ENCODE data around the gene APBA2. TPM values are rescaled to one million over a fixed set of nuclear protein-coding genes. Genes with fewer than 3 reads are reported as not detected.
A peak's percentile ranks its signal among the peaks of the same experiment; 100 is the strongest.

The APBA2 gene
- total and polyA plus RNA-seq, 2 of the 4 experiments (the other 2 are of a cell fraction): 21.7 to 33.0 TPM

DNA sequence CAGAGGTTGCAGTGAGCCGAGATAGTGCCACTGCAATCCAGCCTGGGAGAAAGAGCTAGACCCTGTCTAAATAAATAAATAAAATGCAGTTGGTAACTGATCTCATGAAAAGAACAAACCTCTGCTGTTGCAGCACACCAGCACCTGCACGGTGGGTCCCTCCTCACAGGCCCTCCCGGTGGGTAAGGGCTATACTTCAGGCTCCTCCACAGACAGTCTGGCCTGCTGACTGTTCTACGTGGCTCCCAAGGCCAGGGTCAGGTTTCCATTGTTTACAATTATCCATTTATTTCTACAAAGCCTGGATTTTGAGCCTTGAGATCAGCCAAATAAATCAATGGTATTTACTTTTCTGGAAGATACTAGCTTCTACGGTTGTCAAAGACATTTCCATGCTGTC, 5.1 kb upstream of the APBA2 start:
- Histone ChIP-seq H3K23ac (ENCODE audit: low read depth, low read length) (peak overlapping the region; percentile 69), H4K8ac (ENCODE audit: low read depth in 2 of 2, low read length in 2 of 2) (no peak overlapping the region), H3K79me1 (ENCODE audit: low read depth in 1 of 2, low read length in 2 of 2) (no peaks in the 10 kb centered on the region; a peak in 1 of 4 replicates), H3K4me1 (ENCODE audit: control insufficient read depth, insufficient read depth, low read length) (no peaks in the 10 kb centered on the region; the same call in 1 of the 2 replicates), H4K91ac (ENCODE audit: insufficient read depth, low read depth, low read length) (no peak overlapping the region), H3K14ac (replicated peaks; ENCODE audit: low read depth, low read length) (no peak overlapping the region), H3K36me3 (ENCODE audit: control insufficient read depth, insufficient read depth, low read length) (no peaks in the 10 kb centered on the region), H3K27ac (ENCODE audit: insufficient read depth, low read length) (no peak overlapping the region), H2BK15ac (ENCODE audit: low read depth, low read length) (no peak overlapping the region), H4K5ac (ENCODE audit: low read depth, low read length) (no peak overlapping the region), H3K27me3 (ENCODE audit: control insufficient read depth, insufficient read depth, low read length) (peaks cover 4% of the 10 kb centered on the region), H3K9ac (ENCODE audit: low read depth, low read length) (no peak overlapping the region), H2BK20ac (ENCODE audit: low read depth, low read length) (no peak overlapping the region), H3K4me3 (ENCODE audit: insufficient read depth, low read depth, low read length) (no peak overlapping the region), H2AK9ac (replicated peaks; ENCODE audit: low read depth, low read length, poor library complexity) (no peak overlapping the region), H3K56ac (ENCODE audit: extremely low read depth, insufficient read depth, low read length) (no peak overlapping the region), H2AK5ac (ENCODE audit: low read depth, low read length) (no peak overlapping the region), H3K18ac (ENCODE audit: low read depth, low read length) (no peak overlapping the region), H3K9me1 (ENCODE audit: insufficient read depth, low read length) (no peaks in the 10 kb centered on the region), H3K4me2 (ENCODE audit: low read depth, low read length) (no peak overlapping the region), H4K20me1 (ENCODE audit: insufficient read depth, low read length) (no peaks in the 10 kb centered on the region), H2BK5ac (ENCODE audit: low read depth, low read length, poor library complexity, severe bottlenecking) (no peak overlapping the region), H2AFZ (replicated peaks; ENCODE audit: low read length, poor library complexity) (no peak overlapping the region), H3K4ac (ENCODE audit: low read depth, low read length) (no peak overlapping the region), H3K9me3 (ENCODE audit: control insufficient read depth, insufficient read depth, low read length) (no peaks in the 10 kb centered on the region), H2BK120ac (ENCODE audit: low read depth, low read length) (no peak overlapping the region)
- DNase-seq (no peak), ATAC-seq (ENCODE audit: low read depth) (no peak)
- in situ Hi-C loops (cut with MboI; ENCODE audit: low sequenced_read_pairs): loop anchor here (5.0 to 10.0 kb wide), 2 partner anchors 94 to 222 kb away; no protein-coding TSS in a partner anchor
- intact Hi-C loops (cut with micrococcal nuclease): loop anchor here (1.0 to 2.0 kb wide), 3 partner anchors 94 to 223 kb away; no protein-coding TSS in a partner anchor
- POLR2A ChIA-PET (ENCODE audit: unreplicated experiment): no interaction called here
- dilution Hi-C loops (cut with HindIII; ENCODE audit: low sequenced_read_pairs, unreplicated experiment): no loop called here
- CTCF ChIA-PET: interaction anchor here (1.5 kb wide), 1 partner anchor 222 kb away, joined by 5 read pairs; no protein-coding TSS in a partner anchor
- WGBS, 2 experiments (ENCODE audit: extremely low coverage in 2 of 2, insufficient read length in 1 of 2): no CpG with 5 or more reads among the region's 5 CpGs
- TF ChIP-seq FOS (IDR thresholded peaks at IDR 0.05; ENCODE audit: low read depth, low read length): no peak
- no peak for TF ChIP-seq CHD1 (IDR thresholded peaks at IDR 0.05; ENCODE audit: low read depth, low read length)
- TF ChIP-seq RCOR1 (IDR thresholded peaks at IDR 0.05; ENCODE audit: insufficient replicate concordance, low read length): no peak
- TF ChIP-seq NFE2L2 (IDR thresholded peaks at IDR 0.05; ENCODE audit: low read depth, low read length): no peak
- no TSS peak for BruUV-seq (replicated peaks)
